CMK (cell line): Measurements from ENCODE around the gene PARP2.
"Not testable (repeated sequence)": the region's sequence is repeated elsewhere in the genome, so short reads cannot be mapped to it uniquely, and the experiment has no call there.

ENCODE experiments used
- DNase-seq: peaks from one replicate; pipeline ENCODE4 v3.0.0-alpha.2; 2010; ENCODE audit warnings: low read depth

PARP2 gene

GRCh38 chr14:20346713-20347112, 3.3 kb downstream of the PARP2 start:
- no peak for DNase-seq

GRCh38 chr14:20347747-20348146, 4.3 kb downstream of the PARP2 start:
- DNase-seq, result no peak

GRCh38 chr14:20350282-20350681, 6.8 kb downstream of the PARP2 start:
- no peak for DNase-seq

GRCh38 chr14:20350860-20351259, 7.4 kb downstream of the PARP2 start:
- no peak for DNase-seq

GRCh38 chr14:20356422-20356821, 13.0 kb downstream of the PARP2 start:
- DNase-seq, result no peak

GRCh38 chr14:20358474-20358873, 15.0 kb downstream of the PARP2 start:
- not testable (repeated sequence) for DNase-seq

GRCh38 chr14:20365928-20366327, 22.5 kb downstream of the PARP2 start:
- DNase-seq, result no peak

GRCh38 chr14:20372796-20373195, 29.4 kb downstream of the PARP2 start:
- no peak for DNase-seq

GRCh38 chr14:20375471-20375870, 32.0 kb downstream of the PARP2 start:
- no peak for DNase-seq

- no peak for DNase-seq
Observed at GRCh38 chr14:20376071-20376588, 32.7 kb downstream of the PARP2 start.

- DNase-seq, result no peak
Observed at GRCh38 chr14:20377171-20377570, 33.7 kb downstream of the PARP2 start.

- no peak for DNase-seq
Observed at GRCh38 chr14:20379743-20380142, 36.3 kb downstream of the PARP2 start.

GRCh38 chr14:20380681-20381080, 37.2 kb downstream of the PARP2 start:
- DNase-seq, result no peak

GRCh38 chr14:20381341-20381740, 37.9 kb downstream of the PARP2 start:
- DNase-seq, result no peak

- DNase-seq, result no peak
Observed at GRCh38 chr14:20382526-20382925, 39.1 kb downstream of the PARP2 start.

- no peak for DNase-seq
Observed at GRCh38 chr14:20383032-20383431, 39.6 kb downstream of the PARP2 start.

GRCh38 chr14:20383636-20384035, 40.2 kb downstream of the PARP2 start:
- DNase-seq, result no peak

GRCh38 chr14:20384321-20384720, 40.9 kb downstream of the PARP2 start:
- DNase-seq, result no peak

GRCh38 chr14:20384886-20385285, 41.5 kb downstream of the PARP2 start:
- no peak for DNase-seq

GRCh38 chr14:20386276-20386855, 42.9 kb downstream of the PARP2 start:
- DNase-seq, result no peak

GRCh38 chr14:20387576-20387975, 44.1 kb downstream of the PARP2 start:
- peak; percentile 17 for DNase-seq

- DNase-seq, result no peak
Observed at GRCh38 chr14:20388159-20388558, 44.7 kb downstream of the PARP2 start.

GRCh38 chr14:20391505-20391904, 48.1 kb downstream of the PARP2 start:
- DNase-seq, result no peak

- DNase-seq, result no peak
Observed at GRCh38 chr14:20397511-20397910, 54.1 kb downstream of the PARP2 start.

- DNase-seq, result no peak
Observed at GRCh38 chr14:20400589-20400964, 57.1 kb downstream of the PARP2 start.
